Breast epithelium (tissue), 3 donors: ENCODE results near the gene IQSEC3.
"Not testable (repeated sequence)": the region's sequence is repeated elsewhere in the genome, so short reads cannot be mapped to it uniquely, and the experiment has no call there.

Source experiments
- POLR2A ChIP-seq: fragments of 450-650 bp; IDR thresholded peaks from one replicate; pipeline ENCODE4 v1.6.1; 2016; ENCODE audit warnings: antibody characterized with exemption, mild to moderate bottlenecking, moderate library complexity
- POLR2AphosphoS5 ChIP-seq, 3 donors: sonication (generic); formaldehyde crosslinking; IDR thresholded peaks; one replicate each; pipeline ENCODE4 v1.6.1; 2017; ENCODE audit warnings: antibody characterized with exemption in 3 of 3
- TF ChIP-seq, protein P1 (sequence below), 3 donors: fragments of 450-650 bp; IDR thresholded peaks; one replicate each; pipeline ENCODE4 v1.5.1; 2016 to 2017; ENCODE audit warnings: antibody characterized with exemption in 3 of 3, mild to moderate bottlenecking in 3 of 3, moderate library complexity in 3 of 3

GRCh38 chr12:77101-77719 lies 10.6 kb downstream of the IQSEC3 start:
- TF ChIP-seq, protein P1, sequence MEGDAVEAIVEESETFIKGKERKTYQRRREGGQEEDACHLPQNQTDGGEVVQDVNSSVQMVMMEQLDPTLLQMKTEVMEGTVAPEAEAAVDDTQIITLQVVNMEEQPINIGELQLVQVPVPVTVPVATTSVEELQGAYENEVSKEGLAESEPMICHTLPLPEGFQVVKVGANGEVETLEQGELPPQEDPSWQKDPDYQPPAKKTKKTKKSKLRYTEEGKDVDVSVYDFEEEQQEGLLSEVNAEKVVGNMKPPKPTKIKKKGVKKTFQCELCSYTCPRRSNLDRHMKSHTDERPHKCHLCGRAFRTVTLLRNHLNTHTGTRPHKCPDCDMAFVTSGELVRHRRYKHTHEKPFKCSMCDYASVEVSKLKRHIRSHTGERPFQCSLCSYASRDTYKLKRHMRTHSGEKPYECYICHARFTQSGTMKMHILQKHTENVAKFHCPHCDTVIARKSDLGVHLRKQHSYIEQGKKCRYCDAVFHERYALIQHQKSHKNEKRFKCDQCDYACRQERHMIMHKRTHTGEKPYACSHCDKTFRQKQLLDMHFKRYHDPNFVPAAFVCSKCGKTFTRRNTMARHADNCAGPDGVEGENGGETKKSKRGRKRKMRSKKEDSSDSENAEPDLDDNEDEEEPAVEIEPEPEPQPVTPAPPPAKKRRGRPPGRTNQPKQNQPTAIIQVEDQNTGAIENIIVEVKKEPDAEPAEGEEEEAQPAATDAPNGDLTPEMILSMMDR (IDR thresholded peaks at IDR 0.05) = not testable (repeated sequence)
- not testable (repeated sequence) for TF ChIP-seq POLR2A; POLR2AphosphoS5 (IDR thresholded peaks at IDR 0.05)
